ENCODE data around the gene CRYGD. TPM values are rescaled to one million over a fixed set of nuclear protein-coding genes. Genes with fewer than 3 reads are reported as not detected.

CRYGD gene
- total RNA-seq, 1 donor from 2014 or later: not detected

- no peak for DNase-seq (ENCODE audit: low read depth)
Measured at GRCh38 chr2:208083807-208084206, 40.5 kb downstream of the CRYGD start.

GRCh38 chr2:208077276-208077675, 47.0 kb downstream of the CRYGD start:
- no peak for DNase-seq (ENCODE audit: low read depth)

GRCh38 chr2:208074610-208075356, 49.5 kb downstream of the CRYGD start:
- no peak for DNase-seq (ENCODE audit: low read depth)

DNA sequence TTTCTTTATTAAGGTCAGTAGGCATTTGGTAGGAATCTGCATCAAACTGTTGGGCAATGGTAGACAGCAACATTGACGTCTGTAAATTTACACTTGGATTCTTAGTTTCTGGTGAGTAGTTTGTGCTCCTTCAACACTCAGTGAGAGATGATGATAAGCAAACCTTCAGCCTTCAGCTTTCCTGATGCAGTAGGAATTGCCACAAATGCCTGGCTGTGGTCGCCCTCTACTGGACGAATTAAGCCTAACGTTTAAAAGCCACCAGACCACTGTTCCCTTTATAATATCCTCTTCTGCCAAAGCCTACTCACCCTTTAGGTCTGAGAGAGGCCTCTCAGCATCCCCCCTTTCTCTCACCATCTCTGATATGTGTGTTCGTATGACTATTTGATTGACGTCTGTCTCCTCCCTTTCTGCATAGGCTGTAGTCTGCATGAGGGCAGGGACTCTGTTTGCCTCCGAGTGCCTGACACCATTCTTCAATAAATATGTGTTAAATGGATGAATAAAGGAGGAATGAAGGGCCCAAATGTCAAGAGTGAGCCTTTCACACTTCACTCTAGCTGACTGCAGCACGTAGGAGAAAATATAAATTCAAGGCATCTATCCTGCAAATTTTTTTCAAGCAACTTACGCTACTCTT, 52.0 kb downstream of the CRYGD start:
- peak; percentile 65 for DNase-seq (ENCODE audit: low read depth)

Other genes starting within 250 kb of the CRYGD start
- gene PLEKHM3, start 99.0 kb downstream of the CRYGD start, total RNA-seq: 10.8 and 14.8 TPM in 2 replicates
- not detected in 2 replicates for gene CRYGC, start 5.3 kb upstream of the CRYGD start, total RNA-seq
- not detected in 2 replicates for gene CRYGB, start 21.6 kb upstream of the CRYGD start, total RNA-seq
- gene CRYGA, start 39.1 kb upstream of the CRYGD start, total RNA-seq: not detected in 2 replicates
- gene C2orf80, start 65.5 kb upstream of the CRYGD start, total RNA-seq: not detected in 2 replicates
- gene IDH1, start 130.5 kb upstream of the CRYGD start, total RNA-seq: 89.7 and 202 TPM in 2 replicates
- 16.3 and 40.8 TPM in 2 replicates for gene PIKFYVE, start 141.7 kb upstream of the CRYGD start, total RNA-seq

Measured in renal cortical epithelial cell (primary cell).